K562 (cell line): Measurements from ENCODE around the gene FGR. TPM values are rescaled to one million over a fixed set of nuclear protein-coding genes. Genes with fewer than 3 reads are reported as not detected.

Experiments
- CTBP1 ChIP-seq: fragments of 450-650 bp; IDR thresholded peaks from 2 replicates; pipeline ENCODE4 v1.6.1; 2016; ENCODE audit warnings: borderline replicate concordance
- PPARD ChIP-seq: fragments of 250-450 bp; sonication (Bioruptor Pico); IDR thresholded peaks from 2 replicates; pipeline ENCODE4 v1.8.0; 2022; ENCODE audit warnings: inconsistent platforms, mild to moderate bottlenecking, moderate library complexity
- SAP30 ChIP-seq: fragments of 200-600 bp; sonication (generic); IDR thresholded peaks from 2 replicates; pipeline ENCODE4 v1.6.1; 2012; ENCODE audit warnings: borderline replicate concordance, low read depth, mild to moderate bottlenecking, moderate library complexity, low read length, control low read depth, inconsistent platforms; ENCODE audit not compliant: insufficient read depth, poor library complexity, severe bottlenecking
- TCF7L2 ChIP-seq: fragments of 150-350 bp; IDR thresholded peaks from 2 replicates; pipeline ENCODE4 v1.6.1; 2016; ENCODE audit warnings: low read depth, mild to moderate bottlenecking, low read length, moderate library complexity
- polyA plus RNA-seq, 8 experiments: library from polyadenylated mRNA; depleted of rRNA in 4 of 8; stranded (reverse) in 5 of 8; unstranded in 3 of 8; fragments of >200 nt; fragmentation: Nextera tagmentation in 2 of 8; fragmentation: Illumina TruSeq in 1 of 8; extraction: Ambion mirVana in 2 of 8; extraction: Trizol in 1 of 8; gene quantifications; 2 replicates each; pipeline versions ENCODE4 v1.2.1 to v1.2.3, GENCODE V29; 2011 to 2014; ENCODE audit warnings: inconsistent platforms in 1 of 8, missing spikeins in 1 of 8
- total RNA-seq, 7 experiments: library from RNA; depleted of rRNA in 6 of 7; stranded (reverse); fragments of >200 nt in 6 of 7; fragmentation: Illumina TruSeq in 2 of 7; extraction: Trizol in 2 of 7; gene quantifications; 2 replicates each; pipeline versions ENCODE4 v1.2.1 to v1.2.3, GENCODE V29; 2011 to 2021; ENCODE audit warnings: low replicate concordance in 1 of 7
- TF ChIP-seq, protein P1 (sequence below): fragments of 250-450 bp; sonication (Bioruptor Pico); IDR thresholded peaks from 2 replicates; pipeline ENCODE4 v1.6.1; 2021; ENCODE audit warnings: mild to moderate bottlenecking
- TF ChIP-seq, protein P2 (sequence below): sonication (generic); formaldehyde crosslinking; IDR thresholded peaks from 2 replicates; pipeline ENCODE4 v1.8.0; 2023; ENCODE audit warnings: mild to moderate bottlenecking, missing genetic modification reagents
- TF ChIP-seq, protein P3 (sequence below): fragments of 450-650 bp; IDR thresholded peaks from 2 replicates; pipeline ENCODE4 v1.6.1; 2016; ENCODE audit warnings: low read depth
- TF ChIP-seq, protein P4 (sequence below), 2 experiments: fragments of 450-650 bp; IDR thresholded peaks; 2 replicates each; pipeline ENCODE4 v1.6.1; 2016; ENCODE audit warnings: mild to moderate bottlenecking in 2 of 2, borderline replicate concordance in 1 of 2, low read depth in 1 of 2, moderate library complexity in 1 of 2

Gene FGR
- total and polyA plus RNA-seq, 9 of the 15 experiments (the other 6 are each of a cell fraction or from before 2014, with no cell fraction given): 0.04 to 0.11 TPM; not detected in 7

GRCh38 chr1:27598902-27599528 is 36.0 kb downstream of the FGR start (continued):
- TF ChIP-seq SAP30 (no peak), TCF7L2 (no peak), PPARD (CRISPR knock-in tag) (no peak), CTBP1 (no peak; the same call in 1 of the 2 replicates)
- TF ChIP-seq, protein P1, sequence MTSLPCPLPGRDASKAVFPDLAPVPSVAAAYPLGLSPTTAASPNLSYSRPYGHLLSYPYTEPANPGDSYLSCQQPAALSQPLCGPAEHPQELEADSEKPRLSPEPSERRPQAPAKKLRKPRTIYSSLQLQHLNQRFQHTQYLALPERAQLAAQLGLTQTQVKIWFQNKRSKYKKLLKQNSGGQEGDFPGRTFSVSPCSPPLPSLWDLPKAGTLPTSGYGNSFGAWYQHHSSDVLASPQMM: no peak
- TF ChIP-seq, protein P2, sequence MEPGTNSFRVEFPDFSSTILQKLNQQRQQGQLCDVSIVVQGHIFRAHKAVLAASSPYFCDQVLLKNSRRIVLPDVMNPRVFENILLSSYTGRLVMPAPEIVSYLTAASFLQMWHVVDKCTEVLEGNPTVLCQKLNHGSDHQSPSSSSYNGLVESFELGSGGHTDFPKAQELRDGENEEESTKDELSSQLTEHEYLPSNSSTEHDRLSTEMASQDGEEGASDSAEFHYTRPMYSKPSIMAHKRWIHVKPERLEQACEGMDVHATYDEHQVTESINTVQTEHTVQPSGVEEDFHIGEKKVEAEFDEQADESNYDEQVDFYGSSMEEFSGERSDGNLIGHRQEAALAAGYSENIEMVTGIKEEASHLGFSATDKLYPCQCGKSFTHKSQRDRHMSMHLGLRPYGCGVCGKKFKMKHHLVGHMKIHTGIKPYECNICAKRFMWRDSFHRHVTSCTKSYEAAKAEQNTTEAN (CRISPR knock-in tag): no peak
- TF ChIP-seq, protein P3, sequence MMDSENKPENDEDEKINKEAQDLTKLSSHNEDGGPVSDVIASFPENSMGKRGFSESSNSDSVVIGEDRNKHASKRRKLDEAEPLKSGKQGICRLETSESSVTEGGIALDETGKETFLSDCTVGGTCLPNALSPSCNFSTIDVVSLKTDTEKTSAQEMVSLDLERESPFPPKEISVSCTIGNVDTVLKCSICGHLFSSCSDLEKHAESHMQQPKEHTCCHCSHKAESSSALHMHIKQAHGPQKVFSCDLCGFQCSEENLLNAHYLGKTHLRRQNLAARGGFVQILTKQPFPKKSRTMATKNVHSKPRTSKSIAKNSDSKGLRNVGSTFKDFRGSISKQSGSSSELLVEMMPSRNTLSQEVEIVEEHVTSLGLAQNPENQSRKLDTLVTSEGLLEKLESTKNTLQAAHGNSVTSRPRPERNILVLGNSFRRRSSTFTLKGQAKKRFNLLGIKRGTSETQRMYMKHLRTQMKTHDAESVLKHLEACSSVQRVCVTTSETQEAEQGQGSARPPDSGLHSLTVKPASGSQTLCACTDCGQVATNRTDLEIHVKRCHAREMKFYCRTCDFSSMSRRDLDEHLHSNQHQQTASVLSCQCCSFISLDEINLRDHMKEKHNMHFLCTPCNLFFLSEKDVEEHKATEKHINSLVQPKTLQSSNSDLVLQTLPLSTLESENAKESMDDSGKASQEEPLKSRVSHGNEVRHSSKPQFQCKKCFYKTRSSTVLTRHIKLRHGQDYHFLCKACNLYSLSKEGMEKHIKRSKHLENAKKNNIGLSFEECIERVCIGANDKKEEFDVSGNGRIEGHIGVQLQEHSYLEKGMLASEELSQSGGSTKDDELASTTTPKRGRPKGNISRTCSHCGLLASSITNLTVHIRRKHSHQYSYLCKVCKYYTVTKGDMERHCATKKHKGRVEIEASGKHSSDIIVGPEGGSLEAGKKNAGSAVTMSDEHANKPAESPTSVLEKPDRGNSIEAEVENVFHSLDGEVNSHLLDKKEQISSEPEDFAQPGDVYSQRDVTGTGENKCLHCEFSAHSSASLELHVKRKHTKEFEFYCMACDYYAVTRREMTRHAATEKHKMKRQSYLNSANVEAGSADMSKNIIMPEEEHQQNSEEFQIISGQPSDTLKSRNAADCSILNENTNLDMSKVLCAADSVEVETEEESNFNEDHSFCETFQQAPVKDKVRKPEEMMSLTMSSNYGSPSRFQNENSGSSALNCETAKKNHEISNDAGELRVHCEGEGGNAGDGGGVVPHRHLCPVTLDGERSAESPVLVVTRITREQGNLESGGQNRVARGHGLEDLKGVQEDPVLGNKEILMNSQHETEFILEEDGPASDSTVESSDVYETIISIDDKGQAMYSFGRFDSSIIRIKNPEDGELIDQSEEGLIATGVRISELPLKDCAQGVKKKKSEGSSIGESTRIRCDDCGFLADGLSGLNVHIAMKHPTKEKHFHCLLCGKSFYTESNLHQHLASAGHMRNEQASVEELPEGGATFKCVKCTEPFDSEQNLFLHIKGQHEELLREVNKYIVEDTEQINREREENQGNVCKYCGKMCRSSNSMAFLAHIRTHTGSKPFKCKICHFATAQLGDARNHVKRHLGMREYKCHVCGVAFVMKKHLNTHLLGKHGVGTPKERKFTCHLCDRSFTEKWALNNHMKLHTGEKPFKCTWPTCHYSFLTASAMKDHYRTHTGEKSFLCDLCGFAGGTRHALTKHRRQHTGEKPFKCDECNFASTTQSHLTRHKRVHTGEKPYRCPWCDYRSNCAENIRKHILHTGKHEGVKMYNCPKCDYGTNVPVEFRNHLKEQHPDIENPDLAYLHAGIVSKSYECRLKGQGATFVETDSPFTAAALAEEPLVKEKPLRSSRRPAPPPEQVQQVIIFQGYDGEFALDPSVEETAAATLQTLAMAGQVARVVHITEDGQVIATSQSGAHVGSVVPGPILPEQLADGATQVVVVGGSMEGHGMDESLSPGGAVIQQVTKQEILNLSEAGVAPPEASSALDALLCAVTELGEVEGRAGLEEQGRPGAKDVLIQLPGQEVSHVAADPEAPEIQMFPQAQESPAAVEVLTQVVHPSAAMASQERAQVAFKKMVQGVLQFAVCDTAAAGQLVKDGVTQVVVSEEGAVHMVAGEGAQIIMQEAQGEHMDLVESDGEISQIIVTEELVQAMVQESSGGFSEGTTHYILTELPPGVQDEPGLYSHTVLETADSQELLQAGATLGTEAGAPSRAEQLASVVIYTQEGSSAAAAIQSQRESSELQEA: no peak
- TF ChIP-seq, protein P4, sequence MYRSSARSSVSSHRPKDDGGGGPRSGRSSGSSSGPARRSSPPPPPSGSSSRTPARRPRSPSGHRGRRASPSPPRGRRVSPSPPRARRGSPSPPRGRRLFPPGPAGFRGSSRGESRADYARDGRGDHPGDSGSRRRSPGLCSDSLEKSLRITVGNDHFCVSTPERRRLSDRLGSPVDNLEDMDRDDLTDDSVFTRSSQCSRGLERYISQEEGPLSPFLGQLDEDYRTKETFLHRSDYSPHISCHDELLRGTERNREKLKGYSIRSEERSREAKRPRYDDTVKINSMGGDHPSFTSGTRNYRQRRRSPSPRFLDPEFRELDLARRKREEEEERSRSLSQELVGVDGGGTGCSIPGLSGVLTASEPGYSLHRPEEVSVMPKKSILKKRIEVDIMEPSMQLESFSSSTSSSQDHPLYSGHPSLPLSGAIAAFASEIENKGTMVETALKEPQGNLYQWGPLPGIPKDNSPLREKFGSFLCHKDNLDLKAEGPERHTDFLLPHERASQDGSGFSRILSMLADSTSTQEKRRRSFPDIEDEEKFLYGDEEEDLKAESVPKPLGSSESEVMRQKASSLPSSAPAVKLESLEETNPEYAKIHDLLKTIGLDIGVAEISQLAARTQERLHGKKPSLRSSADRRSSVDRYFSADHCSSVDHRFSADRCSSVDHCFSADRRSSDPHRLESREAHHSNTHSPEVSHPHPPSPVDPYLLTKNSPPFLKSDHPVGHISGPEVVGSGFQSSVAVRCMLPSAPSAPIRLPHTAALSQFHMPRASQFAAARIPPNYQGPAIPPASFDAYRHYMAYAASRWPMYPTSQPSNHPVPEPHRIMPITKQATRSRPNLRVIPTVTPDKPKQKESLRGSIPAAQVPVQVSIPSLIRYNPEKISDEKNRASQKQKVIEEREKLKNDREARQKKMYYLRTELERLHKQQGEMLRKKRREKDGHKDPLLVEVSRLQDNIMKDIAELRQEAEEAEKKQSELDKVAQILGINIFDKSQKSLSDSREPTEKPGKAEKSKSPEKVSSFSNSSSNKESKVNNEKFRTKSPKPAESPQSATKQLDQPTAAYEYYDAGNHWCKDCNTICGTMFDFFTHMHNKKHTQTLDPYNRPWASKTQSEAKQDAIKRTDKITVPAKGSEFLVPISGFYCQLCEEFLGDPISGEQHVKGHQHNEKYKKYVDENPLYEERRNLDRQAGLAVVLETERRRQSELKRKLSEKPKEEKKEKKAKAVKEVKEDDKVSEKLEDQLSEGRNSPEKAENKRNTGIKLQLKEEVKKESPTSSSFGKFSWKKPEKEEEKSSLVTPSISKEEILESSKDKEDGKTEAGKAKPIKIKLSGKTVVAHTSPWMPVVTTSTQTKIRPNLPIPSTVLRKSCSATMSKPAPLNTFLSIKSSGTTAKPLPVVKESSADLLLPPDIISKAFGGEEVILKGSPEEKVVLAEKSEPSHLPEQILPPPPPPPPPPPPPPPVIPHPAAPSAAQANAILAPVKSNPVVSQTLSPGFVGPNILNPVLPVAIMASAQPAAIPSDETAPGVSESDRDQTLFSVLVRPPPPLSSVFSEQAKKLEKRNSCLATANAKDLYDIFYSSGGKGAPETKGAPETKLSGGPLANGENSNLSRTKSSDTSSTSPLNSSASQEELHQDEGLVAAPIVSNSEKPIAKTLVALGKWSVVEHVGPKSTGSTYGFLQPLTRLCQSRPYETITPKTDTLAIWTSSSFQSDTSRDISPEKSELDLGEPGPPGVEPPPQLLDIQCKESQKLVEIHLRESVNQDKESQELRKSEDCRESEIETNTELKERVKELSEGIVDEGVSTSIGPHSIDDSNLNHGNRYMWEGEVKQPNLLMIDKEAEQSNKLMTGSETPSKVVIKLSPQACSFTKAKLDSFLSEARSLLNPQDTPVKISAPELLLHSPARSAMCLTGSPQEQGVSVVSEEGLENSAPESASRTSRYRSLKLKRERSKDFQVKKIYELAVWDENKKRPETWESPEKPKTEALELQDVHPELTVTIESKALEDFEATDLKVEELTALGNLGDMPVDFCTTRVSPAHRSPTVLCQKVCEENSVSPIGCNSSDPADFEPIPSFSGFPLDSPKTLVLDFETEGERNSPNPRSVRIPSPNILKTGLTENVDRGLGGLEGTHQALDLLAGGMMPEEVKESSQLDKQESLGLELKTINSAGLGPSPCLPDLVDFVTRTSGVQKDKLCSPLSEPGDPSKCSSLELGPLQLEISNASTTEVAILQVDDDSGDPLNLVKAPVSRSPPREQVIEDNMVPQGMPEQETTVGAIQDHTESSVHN (IDR thresholded peaks at IDR 0.05; ENCODE audit: borderline replicate concordance in 1 of 2, low read depth in 1 of 2): no peak
